Liver (tissue), 9 donors: Measurements from ENCODE around the gene PHB1. TPM values are rescaled to one million over a fixed set of nuclear protein-coding genes. Genes with fewer than 3 reads are reported as not detected.

ENCODE experiments used
- DNase-seq: peaks from one replicate; pipeline ENCODE4 v3.0.0-alpha.2; 2017; ENCODE audit warnings: low spot score
- H3K27ac ChIP-seq, 2 donors: one replicate each; pipeline ENCODE4 v1.7.0; 2013; ENCODE audit warnings: inconsistent platforms in 2 of 2, low read length in 2 of 2, control low read depth in 1 of 2, low read depth in 1 of 2, mild to moderate bottlenecking in 1 of 2
- H3K27me3 ChIP-seq, 4 donors: one replicate each; pipeline versions ENCODE4 v1.6.1 to v1.7.0; 2013; ENCODE audit warnings: low read length in 3 of 4, inconsistent platforms in 1 of 4, mild to moderate bottlenecking in 1 of 4, moderate library complexity in 1 of 4; ENCODE audit not compliant: control insufficient read depth in 4 of 4, insufficient read depth in 4 of 4
- H3K36me3 ChIP-seq, 4 donors: one replicate each; pipeline versions ENCODE4 v1.6.1 to v1.7.0; 2013; ENCODE audit warnings: low read length in 3 of 4, mild to moderate bottlenecking in 3 of 4, low read depth in 1 of 4, moderate library complexity in 1 of 4; ENCODE audit not compliant: control insufficient read depth in 4 of 4, insufficient read depth in 3 of 4
- H3K4me1 ChIP-seq, 4 donors: one replicate each; pipeline versions ENCODE4 v1.6.1 to v1.7.0; 2013; ENCODE audit warnings: low read length in 3 of 4, mild to moderate bottlenecking in 3 of 4, moderate library complexity in 1 of 4; ENCODE audit not compliant: control insufficient read depth in 4 of 4, insufficient read depth in 4 of 4
- H3K4me3 ChIP-seq, 3 donors: one replicate each; pipeline versions ENCODE4 v1.6.1 to v1.7.0; 2013; ENCODE audit warnings: low read length in 3 of 3, control low read depth in 1 of 3, low read depth in 1 of 3, mild to moderate bottlenecking in 1 of 3
- H3K9ac ChIP-seq, 2 donors: one replicate each; pipeline ENCODE4 v1.7.0; 2013; ENCODE audit warnings: low read length in 2 of 2, mild to moderate bottlenecking in 2 of 2, moderate library complexity in 2 of 2, control low read depth in 1 of 2, low read depth in 1 of 2
- H3K9me3 ChIP-seq, 4 donors: one replicate each; pipeline versions ENCODE4 v1.6.1 to v1.7.0; 2013; ENCODE audit warnings: low read length in 3 of 4; ENCODE audit not compliant: control insufficient read depth in 4 of 4
- ATF3 ChIP-seq: IDR thresholded peaks from 2 replicates; pipeline ENCODE4 v1.6.1; 2016; ENCODE audit warnings: antibody characterized with exemption
- CTCF ChIP-seq: fragments of 150-350 bp; IDR thresholded peaks from 2 replicates; pipeline ENCODE4 v1.5.1; 2017; ENCODE audit warnings: improper control_type of control experiment, low read depth, low read length; ENCODE audit not compliant: missing input control
- EGR1 ChIP-seq, 2 donors: IDR thresholded peaks; 2 replicates each; pipeline ENCODE4 v1.6.1; 2016 to 2018; ENCODE audit warnings: antibody characterized with exemption in 2 of 2, low read depth in 2 of 2
- FOXA1 ChIP-seq: IDR thresholded peaks from 2 replicates; pipeline ENCODE4 v1.6.1; 2016; ENCODE audit warnings: antibody characterized with exemption
- GABPA ChIP-seq, 2 donors: IDR thresholded peaks in 1 of 2; conservative IDR thresholded peaks in 1 of 2; 2 replicates each; pipeline ENCODE4 v1.6.1; 2016; ENCODE audit warnings: antibody characterized with exemption in 2 of 2, mild to moderate bottlenecking in 1 of 2, moderate library complexity in 1 of 2
- HNF4A ChIP-seq, 2 donors: conservative IDR thresholded peaks; 2 replicates each; pipeline ENCODE4 v1.6.1; 2016; ENCODE audit warnings: antibody characterized with exemption in 2 of 2, mild to moderate bottlenecking in 2 of 2
- HNF4G ChIP-seq: IDR thresholded peaks from 2 replicates; pipeline ENCODE4 v1.6.1; 2016; ENCODE audit warnings: antibody characterized with exemption
- JUND ChIP-seq, 2 donors: IDR thresholded peaks; 2 replicates each; pipeline ENCODE4 v1.6.1; 2016; ENCODE audit warnings: antibody characterized with exemption in 2 of 2
- MAX ChIP-seq: IDR thresholded peaks from 2 replicates; pipeline ENCODE4 v1.6.1; 2016; ENCODE audit warnings: antibody characterized with exemption
- NR2F2 ChIP-seq: IDR thresholded peaks from 2 replicates; pipeline ENCODE4 v1.6.1; 2016; ENCODE audit warnings: antibody characterized with exemption
- RAD21 ChIP-seq, 2 donors: IDR thresholded peaks; 2 replicates each; pipeline ENCODE4 v1.6.1; 2016; ENCODE audit warnings: antibody characterized with exemption in 2 of 2, mild to moderate bottlenecking in 2 of 2
- REST ChIP-seq: IDR thresholded peaks from 2 replicates; pipeline ENCODE4 v1.6.1; 2016; ENCODE audit warnings: antibody characterized with exemption, mild to moderate bottlenecking
- RXRA ChIP-seq, 2 donors: IDR thresholded peaks; 2 replicates each; pipeline ENCODE4 v1.6.1; 2017 to 2018; ENCODE audit warnings: antibody characterized with exemption in 2 of 2, mild to moderate bottlenecking in 1 of 2
- SP1 ChIP-seq: IDR thresholded peaks from 2 replicates; pipeline ENCODE4 v1.6.1; 2018; ENCODE audit warnings: antibody characterized with exemption, mild to moderate bottlenecking
- TAF1 ChIP-seq: conservative IDR thresholded peaks from 2 replicates; pipeline ENCODE4 v1.6.1; 2016; ENCODE audit warnings: antibody characterized with exemption, mild to moderate bottlenecking
- ZBTB33 ChIP-seq: IDR thresholded peaks from 2 replicates; pipeline ENCODE4 v1.6.1; 2016; ENCODE audit warnings: antibody characterized with exemption
- WGBS: extraction: QIAGEN DNeasy Blood & Tissue Kit; methylation state at CpG from one replicate; pipeline ENCODE4 v1.1.7; 2013; 5-methylcytosine and 5-hydroxymethylcytosine counted together
- polyA plus RNA-seq, 2 donors: library from polyadenylated mRNA; stranded (reverse) in 1 of 2; unstranded in 1 of 2; fragments of 200-250 nt in 1 of 2; fragments of >200 nt in 1 of 2; fragmentation: Nextera tagmentation in 1 of 2; extraction: Ambion mirVana in 1 of 2; gene quantifications; one replicate each; pipeline versions ENCODE4 v1.2.1 to v1.2.3, GENCODE V29; 2013 to 2015
- total RNA-seq, 2 donors: library from RNA; depleted of rRNA; stranded (reverse); fragments of >200 nt; gene quantifications; one replicate each; pipeline ENCODE4 v1.2.3, GENCODE V29; 2014
- donor health status: healthy.
- donor health status: healthy.
- donor health status: healthy.
- donor health status: healthy.
- donor health status: healthy.

PHB1 gene
- total and polyA plus RNA-seq, 4 donors, result 52.5 to 149 (median 98.5) TPM

- TF ChIP-seq ZBTB33 (no peak), NR2F2 (no peak), SP1 (no peak)
Observed at GRCh38 chr17:49440581-49440980, 25.9 kb upstream of the PHB1 start (continued).

GRCh38 chr17:49439673-49440571 lies 25.2 kb upstream of the PHB1 start:
- no peak for TF ChIP-seq RAD21 (IDR thresholded peaks at IDR 0.05)
- no peak for TF ChIP-seq EGR1 (IDR thresholded peaks at IDR 0.05; ENCODE audit: low read depth in 2 of 2)
- no peak for TF ChIP-seq ZBTB33
- no peak for TF ChIP-seq MAX
- no peak for TF ChIP-seq RXRA (IDR thresholded peaks at IDR 0.05)
- TF ChIP-seq JUND (IDR thresholded peaks at IDR 0.05), result no peak
- no peak for TF ChIP-seq FOXA1
- TF ChIP-seq CTCF, result no peak
- TF ChIP-seq GABPA (IDR thresholded peaks at IDR 0.05 in 1 of 2, conservative IDR thresholded peaks at IDR 0.05 in 1 of 2), result no peak
- TF ChIP-seq HNF4A (conservative IDR thresholded peaks at IDR 0.05), result no peak
- no peak for TF ChIP-seq HNF4G
- no peak for TF ChIP-seq NR2F2
- no peak for TF ChIP-seq ATF3
- TF ChIP-seq TAF1, result no peak
- TF ChIP-seq REST, result no peak
- no peak for TF ChIP-seq SP1
- WGBS, result 46% methylated on average over 9 of the region's 9 CpGs
- no peak overlapping the region for H3K9ac ChIP-seq

More at GRCh38 chr17:49439673-49440571, 25.2 kb upstream of the PHB1 start:
- no peak for DNase-seq
- H3K9me3 ChIP-seq, result no peaks in the 10 kb centered on the region
- H3K36me3 ChIP-seq, result no peaks in the 10 kb centered on the region
- H3K4me1 ChIP-seq, result peaks cover 0 to 21% (median 8%) of the 10 kb centered on the region in 4 donors
- peaks cover 0 to 7% (median 0%) of the 10 kb centered on the region in 4 donors for H3K27me3 ChIP-seq
- H3K4me3 ChIP-seq, result no peak overlapping the region
- H3K27ac ChIP-seq, result no peak overlapping the region
